H9 (cell line): ENCODE data around the gene RPL29. TPM values are rescaled to one million over a fixed set of nuclear protein-coding genes. Genes with fewer than 3 reads are reported as not detected.

Experiments used
- DNase-seq: peaks from one replicate; pipeline ENCODE4 v3.0.0-alpha.2; 2017
- H2AFZ ChIP-seq: one replicate; pipeline ENCODE4 v1.6.1; 2013; ENCODE audit warnings: mild to moderate bottlenecking, low read length, control low read depth, moderate library complexity
- H2AK5ac ChIP-seq: 2 replicates; pipeline ENCODE4 v1.6.1; 2013; ENCODE audit warnings: low read length, control low read depth, mixed read lengths; ENCODE audit not compliant: insufficient read length
- H2BK120ac ChIP-seq: one replicate; pipeline ENCODE4 v1.6.1; 2013; ENCODE audit warnings: low read depth, mild to moderate bottlenecking, low read length, control low read depth, inconsistent platforms; ENCODE audit not compliant: poor library complexity, severe bottlenecking
- H2BK12ac ChIP-seq: 2 replicates; pipeline ENCODE4 v1.6.1; 2013; ENCODE audit warnings: low read length, control low read depth, mixed read lengths, low read depth; ENCODE audit not compliant: insufficient read length
- H2BK15ac ChIP-seq: 2 replicates; pipeline ENCODE4 v1.6.1; 2013; ENCODE audit warnings: low read depth, low read length, control low read depth
- H2BK20ac ChIP-seq: one replicate; pipeline ENCODE4 v1.6.1; 2013; ENCODE audit warnings: low read depth, mild to moderate bottlenecking, low read length, control low read depth, inconsistent platforms; ENCODE audit not compliant: poor library complexity, severe bottlenecking
- H2BK5ac ChIP-seq: 2 replicates; pipeline ENCODE4 v1.6.1; 2013; ENCODE audit warnings: low read length, control low read depth, mixed read lengths; ENCODE audit not compliant: insufficient read length
- H3K14ac ChIP-seq: 2 replicates; pipeline ENCODE4 v1.6.1; 2013; ENCODE audit warnings: low read length, control low read depth; ENCODE audit not compliant: insufficient read depth
- H3K18ac ChIP-seq: 2 replicates; pipeline ENCODE4 v1.6.1; 2013; ENCODE audit warnings: low read depth, mild to moderate bottlenecking, mixed read lengths, low read length, control low read depth; ENCODE audit not compliant: insufficient read length
- H3K23ac ChIP-seq: 2 replicates; pipeline ENCODE4 v1.6.1; 2013; ENCODE audit warnings: low read length, control low read depth, mixed read lengths, low read depth; ENCODE audit not compliant: insufficient read length
- H3K23me2 ChIP-seq: 2 replicates; pipeline ENCODE4 v1.6.1; 2013; ENCODE audit warnings: low read depth, mild to moderate bottlenecking, mixed read lengths, low read length, control low read depth; ENCODE audit not compliant: insufficient read length, poor library complexity, severe bottlenecking
- H3K27ac ChIP-seq: 2 replicates; pipeline ENCODE4 v1.5.1; 2013; ENCODE audit warnings: low read length, control low read depth, mixed read lengths, low read depth; ENCODE audit not compliant: insufficient read length
- H3K27me3 ChIP-seq: 2 replicates; pipeline ENCODE4 v1.6.1; 2013; ENCODE audit warnings: low read length, control low read depth, inconsistent platforms; ENCODE audit not compliant: insufficient read depth
- H3K4ac ChIP-seq: 2 replicates; pipeline ENCODE4 v1.6.1; 2013; ENCODE audit warnings: low read depth, mild to moderate bottlenecking, control low read depth, inconsistent platforms, low read length, moderate library complexity
- H3K4me1 ChIP-seq: 2 replicates; pipeline ENCODE4 v1.6.1; 2013; ENCODE audit warnings: low read length, control low read depth, inconsistent platforms; ENCODE audit not compliant: insufficient read depth
- H3K4me2 ChIP-seq: 2 replicates; pipeline ENCODE4 v1.6.1; 2013; ENCODE audit warnings: low read length, control low read depth, mixed read lengths; ENCODE audit not compliant: insufficient read length, insufficient read depth
- H3K56ac ChIP-seq: 2 replicates; pipeline ENCODE4 v1.6.1; 2013; ENCODE audit warnings: low read depth, mild to moderate bottlenecking, mixed read lengths, low read length, control low read depth; ENCODE audit not compliant: insufficient read length
- H3K79me1 ChIP-seq: 2 replicates; pipeline ENCODE4 v1.6.1; 2013; ENCODE audit warnings: low read depth, mild to moderate bottlenecking, moderate library complexity, low read length, control low read depth, inconsistent platforms; ENCODE audit not compliant: insufficient read depth, poor library complexity, severe bottlenecking
- H3K79me2 ChIP-seq: 2 replicates; pipeline ENCODE4 v1.6.1; 2013; ENCODE audit warnings: low read length, control low read depth, inconsistent platforms; ENCODE audit not compliant: insufficient read depth
- H3K9ac ChIP-seq: 2 replicates; pipeline ENCODE4 v1.6.1; 2013; ENCODE audit warnings: low read length, control low read depth, mixed read lengths; ENCODE audit not compliant: insufficient read length; ENCODE audit errors: extremely low read depth
- H3K9me3 ChIP-seq: one replicate; pipeline ENCODE4 v1.6.1; 2013; ENCODE audit warnings: low read depth, low read length, inconsistent platforms; ENCODE audit not compliant: control insufficient read depth
- H3T11ph ChIP-seq: one replicate; pipeline ENCODE4 v1.6.1; 2013; ENCODE audit warnings: mild to moderate bottlenecking, low read length, control low read depth, inconsistent platforms
- H4K20me1 ChIP-seq: one replicate; pipeline ENCODE4 v1.6.1; 2013; ENCODE audit not compliant: control insufficient read depth, insufficient read length, insufficient read depth
- H4K5ac ChIP-seq: 2 replicates; pipeline ENCODE4 v1.6.1; 2013; ENCODE audit warnings: low read depth, mild to moderate bottlenecking, mixed read lengths, low read length, control low read depth; ENCODE audit not compliant: insufficient read length
- H4K8ac ChIP-seq: replicated peaks from 2 replicates; pipeline ENCODE4 v1.6.1; 2013; ENCODE audit warnings: low read length, control low read depth, mixed read lengths, low read depth; ENCODE audit not compliant: insufficient read length
- H4K91ac ChIP-seq: 2 replicates; pipeline ENCODE4 v1.6.1; 2013; ENCODE audit warnings: low read depth, mild to moderate bottlenecking, moderate library complexity, mixed read lengths, low read length, control low read depth; ENCODE audit not compliant: insufficient read length
- H3K27ac Mint-ChIP-seq, 3 experiments: 2 replicates in 2 of 3; 3 replicates in 1 of 3; pipeline ENCODE4 v1.8.0; 2020 to 2021; ENCODE audit warnings: mixed read lengths in 3 of 3, mild to moderate bottlenecking in 1 of 3, moderate library complexity in 1 of 3
- H3K27me3 Mint-ChIP-seq: 2 replicates; pipeline ENCODE4 v1.8.0; 2021; ENCODE audit warnings: low read depth, mild to moderate bottlenecking, moderate library complexity, mixed read lengths
- H3K36me3 Mint-ChIP-seq, 3 experiments: 2 replicates in 2 of 3; 3 replicates in 1 of 3; pipeline ENCODE4 v1.8.0; 2020 to 2021; ENCODE audit warnings: low read depth in 3 of 3, mixed read lengths in 3 of 3; ENCODE audit not compliant: insufficient read depth in 1 of 3
- H3K4me1 Mint-ChIP-seq, 2 experiments: 2 replicates each; pipeline ENCODE4 v1.8.0; 2020; ENCODE audit warnings: mixed read lengths in 2 of 2
- H3K4me3 Mint-ChIP-seq, 2 experiments: 2 replicates in 1 of 2; 3 replicates in 1 of 2; pipeline ENCODE4 v1.8.0; 2020 to 2021; ENCODE audit warnings: mild to moderate bottlenecking in 2 of 2, mixed read lengths in 2 of 2, moderate library complexity in 1 of 2
- H3K9me3 Mint-ChIP-seq, 2 experiments: 2 replicates in 1 of 2; 3 replicates in 1 of 2; pipeline ENCODE4 v1.8.0; 2020; ENCODE audit warnings: mild to moderate bottlenecking in 2 of 2, mixed read lengths in 2 of 2, moderate library complexity in 1 of 2
- CTCF ChIP-seq: fragments of 200-600 bp; sonication (generic); conservative IDR thresholded peaks from 3 replicates; pipeline ENCODE4 v1.8.0; 2021; ENCODE audit warnings: antibody characterized with exemption, mild to moderate bottlenecking
- WGBS: extraction: QIAGEN DNeasy Blood & Tissue Kit; methylation state at CpG from one replicate; pipeline ENCODE4 v1.1.7; 2013; ENCODE audit warnings: missing lambda C conversion rate, low lambda C conversion rate, mixed read lengths; ENCODE audit not compliant: insufficient read length; ENCODE audit errors: extremely low coverage; 5-methylcytosine and 5-hydroxymethylcytosine counted together
- total RNA-seq: library from RNA; stranded (reverse); gene quantifications from 2 replicates; pipeline ENCODE4 v1.2.1, GENCODE V29; 2021

RPL29 gene
- total RNA-seq, 1 experiment from 2014 or later = 1,592 TPM

GRCh38 chr3:51966922-51967383, 28.7 kb downstream of the RPL29 start:
- no peak overlapping the region for H3K56ac ChIP-seq
- WGBS = no CpG with 5 or more reads among the region's 33 CpGs
- no peak overlapping the region for H2AK5ac ChIP-seq
- H2BK5ac ChIP-seq = no peak overlapping the region
- H2BK12ac ChIP-seq = no peak overlapping the region
- no peak overlapping the region for H3K9ac ChIP-seq
- H4K5ac ChIP-seq = no peak overlapping the region
- no peak overlapping the region for H3K23ac ChIP-seq
- H3K23me2 ChIP-seq = peaks cover 11% of the 10 kb centered on the region
- H3K79me2 ChIP-seq = no peaks in the 10 kb centered on the region
- H2BK20ac ChIP-seq = no peak overlapping the region
- Mint-ChIP-seq H3K27ac (no peak overlapping the region), H3K4me3 (peak overlapping the region; percentile 59 to 86), H3K27me3 (peaks cover 35% of the 10 kb centered on the region), H3K36me3 (peaks cover 0 to 5% (median 2%) of the 10 kb centered on the region in 3 experiments; a peak in 4 of 7 replicates), H3K9me3 (no peaks in the 10 kb centered on the region), H3K4me1 (peaks cover 46 to 74% of the 10 kb centered on the region in 2 experiments)
- DNase-seq = no peak
- peaks cover 11% of the 10 kb centered on the region; the same call in 1 of the 2 replicates for H3K4me1 ChIP-seq
- H3K9me3 ChIP-seq = no peaks in the 10 kb centered on the region
- no peak overlapping the region for H4K8ac ChIP-seq
- no peak overlapping the region for H2BK120ac ChIP-seq
- no peak overlapping the region for H3K27ac ChIP-seq
- peak overlapping the region; percentile 67 for H3K4me2 ChIP-seq
- H3K14ac ChIP-seq = peak overlapping the region; percentile 44; the same call in 1 of the 2 replicates
- H3T11ph ChIP-seq = no peak overlapping the region
- no peak overlapping the region for H4K91ac ChIP-seq
- no peaks in the 10 kb centered on the region for H3K79me1 ChIP-seq
- no peak overlapping the region for H2AFZ ChIP-seq
- H3K18ac ChIP-seq = peak overlapping the region; percentile 46
- no peaks in the 10 kb centered on the region for H4K20me1 ChIP-seq
- no peak overlapping the region for H3K4ac ChIP-seq
- no peak overlapping the region for H2BK15ac ChIP-seq
- no peak for TF ChIP-seq CTCF
- no peaks in the 10 kb centered on the region for H3K27me3 ChIP-seq
